NCI-H2029 treated with DMSO at 0.1 percent for 48 hours (cell line): ENCODE measurements around the gene GPR27.

ENCODE experiments used
- DNase-seq: peaks from one replicate; lab custom pipeline; 2025; lab: John Stamatoyannopoulos, UW

GPR27 gene, protein sequence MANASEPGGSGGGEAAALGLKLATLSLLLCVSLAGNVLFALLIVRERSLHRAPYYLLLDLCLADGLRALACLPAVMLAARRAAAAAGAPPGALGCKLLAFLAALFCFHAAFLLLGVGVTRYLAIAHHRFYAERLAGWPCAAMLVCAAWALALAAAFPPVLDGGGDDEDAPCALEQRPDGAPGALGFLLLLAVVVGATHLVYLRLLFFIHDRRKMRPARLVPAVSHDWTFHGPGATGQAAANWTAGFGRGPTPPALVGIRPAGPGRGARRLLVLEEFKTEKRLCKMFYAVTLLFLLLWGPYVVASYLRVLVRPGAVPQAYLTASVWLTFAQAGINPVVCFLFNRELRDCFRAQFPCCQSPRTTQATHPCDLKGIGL

DNA sequence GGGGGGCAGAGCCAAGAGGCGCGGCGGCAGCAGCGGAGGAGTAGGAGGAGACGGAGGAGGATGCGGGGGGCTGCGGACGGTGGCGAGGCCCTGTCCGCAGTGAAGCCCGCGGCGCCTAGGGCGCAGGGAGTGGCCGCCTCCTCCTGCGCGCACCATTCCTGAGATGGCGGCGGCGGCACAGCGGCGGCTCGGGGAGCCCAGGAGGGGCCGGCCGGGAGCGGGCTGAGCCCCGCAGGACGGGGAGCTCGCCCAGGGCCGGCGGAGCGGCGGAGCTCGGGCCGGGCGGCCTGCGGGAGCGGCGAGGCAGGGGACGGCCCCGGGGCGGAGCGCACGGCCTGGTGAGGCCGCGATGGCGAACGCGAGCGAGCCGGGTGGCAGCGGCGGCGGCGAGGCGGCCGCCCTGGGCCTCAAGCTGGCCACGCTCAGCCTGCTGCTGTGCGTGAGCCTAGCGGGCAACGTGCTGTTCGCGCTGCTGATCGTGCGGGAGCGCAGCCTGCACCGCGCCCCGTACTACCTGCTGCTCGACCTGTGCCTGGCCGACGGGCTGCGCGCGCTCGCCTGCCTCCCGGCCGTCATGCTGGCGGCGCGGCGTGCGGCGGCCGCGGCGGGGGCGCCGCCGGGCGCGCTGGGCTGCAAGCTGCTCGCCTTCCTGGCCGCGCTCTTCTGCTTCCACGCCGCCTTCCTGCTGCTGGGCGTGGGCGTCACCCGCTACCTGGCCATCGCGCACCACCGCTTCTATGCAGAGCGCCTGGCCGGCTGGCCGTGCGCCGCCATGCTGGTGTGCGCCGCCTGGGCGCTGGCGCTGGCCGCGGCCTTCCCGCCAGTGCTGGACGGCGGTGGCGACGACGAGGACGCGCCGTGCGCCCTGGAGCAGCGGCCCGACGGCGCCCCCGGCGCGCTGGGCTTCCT, at the start of gene GPR27:
GPR27 (plus strand) TSS at position 155 of the 909 bp plus-strand sequence; CDS start at position 350, 195 bp downstream.
- DNase-seq: no peak

DNA sequence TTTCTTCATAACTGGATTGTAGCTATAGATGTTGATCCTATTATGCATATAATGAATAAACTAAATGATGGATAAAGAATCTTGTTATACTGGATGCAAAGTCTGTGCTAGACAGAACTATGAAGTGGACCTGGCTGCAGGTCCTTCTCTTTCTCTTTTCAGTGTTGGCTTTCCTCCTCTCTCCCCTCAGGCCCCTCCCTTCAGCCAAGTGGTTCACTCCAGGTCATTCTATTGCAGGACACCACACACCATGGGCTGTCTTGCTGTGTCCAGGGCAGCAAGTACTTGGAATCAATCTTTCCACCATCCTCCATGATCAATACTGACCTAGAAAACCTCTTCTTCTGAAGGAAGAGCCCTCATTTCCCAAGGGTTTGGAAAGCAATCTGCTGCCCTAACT, 48.7 kb upstream of the GPR27 start:
- no peak for DNase-seq

DNA sequence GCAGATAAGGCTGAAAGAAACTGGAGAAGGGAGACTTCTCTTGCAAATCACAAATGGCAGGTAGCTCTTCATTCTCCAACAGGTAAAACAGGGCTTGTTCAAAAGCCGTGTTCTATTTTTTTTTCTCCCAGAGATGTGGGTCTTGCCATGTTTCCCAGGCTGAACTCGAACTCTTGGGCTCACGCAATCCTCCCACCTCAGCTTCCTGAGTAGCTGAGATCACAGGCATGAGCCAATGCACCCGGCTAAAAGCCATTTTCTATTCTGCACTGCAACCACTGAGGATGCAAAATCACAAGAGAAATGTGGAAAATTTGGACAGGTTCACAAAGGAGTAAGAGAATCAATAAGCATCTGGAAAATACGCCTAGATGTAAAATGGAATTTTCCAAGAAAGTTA, 48.0 kb upstream of the GPR27 start:
- no peak for DNase-seq

GRCh38 chr3:71707595-71707994, 46.1 kb upstream of the GPR27 start:
- DNase-seq: no peak

DNA sequence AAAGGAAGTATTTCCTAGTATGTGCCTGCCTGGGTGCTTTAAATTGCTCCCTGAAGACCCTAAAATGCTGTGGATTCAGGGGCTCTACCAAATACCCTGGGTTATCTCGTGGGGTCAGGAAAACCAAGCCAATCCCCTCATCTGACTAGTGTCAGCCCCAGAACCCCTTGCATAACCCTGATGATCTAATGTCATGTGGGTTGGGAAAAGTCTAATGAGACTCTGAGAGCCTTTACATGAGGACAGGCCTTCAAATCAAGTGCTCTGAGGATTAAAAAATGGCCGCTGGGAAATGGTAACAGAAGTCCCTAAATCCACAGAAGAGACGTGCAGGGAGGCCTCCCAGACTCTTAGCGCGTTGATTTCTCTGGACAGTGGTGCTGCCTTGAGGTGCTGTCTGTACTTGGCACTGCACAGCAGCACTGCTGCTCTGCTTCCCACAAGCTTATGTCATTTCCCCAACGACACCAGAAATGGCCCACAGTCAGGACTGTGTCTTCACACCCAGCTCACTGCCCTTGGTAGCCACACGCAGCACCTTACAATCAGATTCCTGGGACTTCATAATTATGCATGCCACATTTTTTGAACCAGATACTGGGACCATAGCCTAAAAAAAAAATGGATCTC, 45.1 kb upstream of the GPR27 start:
- DNase-seq: no peak

GRCh38 chr3:71709908-71710511, 43.6 kb upstream of the GPR27 start:
- peak; percentile 24 for DNase-seq

DNA sequence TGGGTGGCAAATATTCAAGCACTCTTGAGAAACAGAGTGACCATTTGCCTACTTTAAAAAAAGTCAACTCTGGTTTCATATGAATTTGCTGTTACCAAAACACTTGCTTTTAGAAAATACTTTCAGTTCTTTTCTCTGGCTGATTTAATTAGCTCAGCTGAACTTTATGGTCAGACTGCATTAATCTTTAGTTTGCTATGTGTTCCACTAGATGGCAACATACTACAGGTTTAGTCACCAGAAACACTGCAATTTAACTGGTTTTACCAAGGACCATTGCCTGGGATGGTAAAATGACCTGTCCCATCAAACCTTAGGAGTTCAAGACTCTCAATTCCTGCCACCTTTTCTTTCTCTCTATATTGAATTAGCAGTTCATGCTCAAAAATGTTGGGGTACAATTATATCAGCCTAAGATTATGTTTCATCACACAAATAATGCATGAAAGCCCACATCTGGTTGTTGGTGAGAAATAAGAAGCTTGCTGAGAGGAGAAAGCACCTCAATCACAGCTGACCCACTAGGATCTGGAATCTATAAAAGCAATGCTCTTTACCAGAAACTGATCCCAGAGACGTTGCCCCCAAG, 42.7 kb upstream of the GPR27 start:
- peak; percentile 39 for DNase-seq

- peak; percentile 78 for DNase-seq
Measured at GRCh38 chr3:71713041-71713440, 40.6 kb upstream of the GPR27 start.

- no peak for DNase-seq
Measured at GRCh38 chr3:71714595-71714994, 39.1 kb upstream of the GPR27 start.

- DNase-seq: no peak
Measured at GRCh38 chr3:71718072-71718471, 35.6 kb upstream of the GPR27 start.

- no peak for DNase-seq
Measured at GRCh38 chr3:71721002-71721401, 32.7 kb upstream of the GPR27 start.

DNA sequence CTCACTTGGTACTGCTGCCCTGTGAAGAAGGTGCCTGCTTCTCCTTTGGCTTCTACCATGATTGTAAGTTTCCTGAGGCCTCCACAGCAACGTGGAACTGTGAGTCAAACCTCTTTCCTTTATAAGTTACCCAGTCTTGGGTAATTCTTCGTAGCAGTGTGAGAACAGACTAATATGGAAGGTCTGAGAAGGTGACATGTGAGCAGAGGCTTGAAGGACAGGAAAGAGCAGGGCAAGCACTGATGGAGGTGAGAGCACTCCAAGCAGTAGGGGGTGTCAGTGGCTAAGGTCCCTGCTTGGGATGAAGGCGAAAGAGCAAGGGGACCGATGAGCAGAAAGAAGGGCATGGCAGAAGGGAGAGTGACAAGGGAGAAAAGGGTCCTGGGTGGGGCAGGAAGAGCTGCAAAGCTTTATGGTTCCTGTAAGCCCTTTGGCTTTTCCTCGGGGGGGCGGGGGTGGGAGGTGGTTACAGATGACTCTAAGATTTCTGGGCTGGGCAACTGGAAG, 32.0 kb upstream of the GPR27 start:
- no peak for DNase-seq

DNA sequence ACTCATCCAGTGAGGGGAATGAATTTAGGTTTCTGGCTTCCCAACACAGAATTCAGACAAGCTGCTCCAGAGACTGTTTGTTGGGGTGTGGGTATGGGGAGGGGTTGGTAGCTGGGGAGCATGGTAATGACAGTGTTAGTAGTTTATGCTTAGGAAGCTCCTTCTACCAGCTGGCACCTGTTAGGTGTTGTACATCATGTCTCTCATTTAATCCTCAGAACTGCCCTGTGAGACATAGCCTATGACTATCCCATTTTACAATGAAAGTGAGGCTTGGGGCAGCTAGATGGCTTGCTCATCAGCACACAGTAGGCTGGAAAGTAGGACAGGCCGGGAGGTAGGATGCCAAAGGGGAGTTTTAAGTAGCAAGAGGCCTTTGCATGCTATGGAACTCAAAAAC, 31.0 kb upstream of the GPR27 start:
- no peak for DNase-seq

DNA sequence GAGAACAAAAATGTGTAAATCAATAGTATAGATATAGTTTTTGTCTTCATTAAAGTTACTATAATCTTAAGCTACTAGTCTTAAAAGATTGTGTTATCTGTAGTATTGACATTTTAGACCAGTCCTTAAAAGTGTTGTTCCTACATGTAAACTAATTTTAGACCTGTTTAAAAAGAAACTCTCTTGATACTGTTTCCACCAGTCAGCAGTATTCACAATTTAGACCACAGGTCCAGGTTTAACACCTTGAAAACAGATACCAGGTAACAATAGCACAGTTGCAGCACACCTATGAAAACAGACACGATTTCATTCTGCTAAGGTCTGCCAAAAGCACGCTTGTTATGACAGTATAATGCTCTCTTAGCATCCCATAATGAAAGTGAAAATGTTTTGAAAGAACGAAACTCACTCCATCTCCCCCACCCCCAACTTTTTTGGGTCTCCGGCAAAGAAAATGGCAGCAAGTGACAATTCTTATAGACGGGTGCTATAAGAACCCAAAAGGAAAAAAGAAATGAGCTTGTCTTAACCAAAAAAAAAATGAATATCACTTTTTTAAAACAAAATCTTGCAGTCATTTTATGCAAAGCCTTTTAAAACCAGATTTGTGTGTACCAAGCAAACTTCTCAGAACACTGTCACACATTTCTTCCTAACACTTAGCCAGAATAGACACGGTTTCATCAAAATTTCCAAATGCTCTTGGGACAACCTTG, 30.0 kb upstream of the GPR27 start:
- peak; percentile 16 for DNase-seq

DNA sequence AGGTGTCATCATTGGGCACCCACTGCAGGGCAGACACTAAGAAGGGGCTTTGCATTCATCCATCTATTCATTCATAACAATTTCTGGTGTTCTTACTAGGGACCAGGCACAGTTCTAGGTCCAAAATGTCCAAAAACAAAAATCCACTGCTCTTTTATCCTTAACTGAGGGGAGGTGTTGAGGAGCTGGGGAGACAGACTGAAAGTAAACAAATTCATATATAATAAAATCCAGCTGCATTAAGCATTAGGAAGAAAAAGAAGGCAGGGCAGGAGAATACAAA, 29.5 kb upstream of the GPR27 start:
- no peak for DNase-seq

DNA sequence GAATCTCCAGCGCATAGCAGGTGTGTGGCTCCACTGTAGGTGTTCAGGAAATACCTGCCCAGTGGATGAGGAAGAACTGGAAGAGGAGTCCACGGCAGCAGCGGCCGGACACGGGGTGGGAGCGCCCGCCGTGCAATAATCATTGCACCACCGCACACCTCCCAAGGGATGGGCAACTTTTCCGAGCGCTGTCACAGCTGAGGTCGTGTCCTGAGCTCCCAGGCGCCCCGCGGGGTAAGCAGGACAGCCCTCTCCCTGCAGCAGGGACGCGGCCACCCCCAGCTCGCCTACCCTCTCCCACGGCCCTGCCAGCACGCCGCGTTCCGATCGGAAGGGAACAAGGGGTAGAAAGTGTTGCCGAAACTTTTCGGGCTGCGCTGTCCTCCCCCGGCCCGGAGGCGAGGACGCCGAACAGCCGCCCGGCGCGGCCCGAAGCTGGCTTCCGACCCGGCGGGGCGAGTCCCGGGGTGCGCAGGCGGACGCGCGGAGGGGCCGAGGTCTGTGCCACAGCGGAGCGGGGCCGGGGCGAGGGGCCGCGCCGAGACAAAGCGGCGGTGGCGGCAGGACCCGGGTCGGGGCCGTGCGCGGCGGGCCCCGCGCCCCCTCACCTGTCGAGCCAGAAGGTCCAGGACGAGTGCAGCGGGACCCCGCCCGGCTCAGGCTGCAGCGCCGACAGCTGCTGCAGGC, 28.9 kb upstream of the GPR27 start:
- DNase-seq: no peak

GRCh38 chr3:71725271-71725991, 28.2 kb upstream of the GPR27 start, which contains the start of gene EIF4E3:
TSS of gene EIF4E3 (minus strand) at chr3:71725402. CDS start at chr3:71725367, 35 bp downstream.
- DNase-seq: no peak

DNA sequence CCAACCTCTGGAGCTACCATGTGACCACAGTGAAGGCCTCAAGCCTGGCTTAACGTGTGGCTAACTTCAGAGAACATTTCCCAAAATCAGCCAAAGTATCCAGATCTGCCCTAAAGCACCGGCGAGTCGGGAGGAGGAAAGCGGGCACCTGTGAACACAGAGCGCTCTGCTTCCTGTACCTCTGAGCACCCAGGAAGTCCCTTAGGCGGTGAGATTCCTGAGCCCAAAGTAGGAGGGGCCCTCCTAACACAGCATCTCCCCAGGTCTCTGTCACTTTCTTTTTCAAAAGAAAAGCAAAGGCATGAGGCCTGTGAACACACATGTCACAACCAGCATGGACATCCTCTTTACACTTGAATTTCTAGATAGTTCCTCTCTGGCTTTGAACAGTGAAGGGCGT, 27.5 kb upstream of the GPR27 start:
- no peak for DNase-seq

DNA sequence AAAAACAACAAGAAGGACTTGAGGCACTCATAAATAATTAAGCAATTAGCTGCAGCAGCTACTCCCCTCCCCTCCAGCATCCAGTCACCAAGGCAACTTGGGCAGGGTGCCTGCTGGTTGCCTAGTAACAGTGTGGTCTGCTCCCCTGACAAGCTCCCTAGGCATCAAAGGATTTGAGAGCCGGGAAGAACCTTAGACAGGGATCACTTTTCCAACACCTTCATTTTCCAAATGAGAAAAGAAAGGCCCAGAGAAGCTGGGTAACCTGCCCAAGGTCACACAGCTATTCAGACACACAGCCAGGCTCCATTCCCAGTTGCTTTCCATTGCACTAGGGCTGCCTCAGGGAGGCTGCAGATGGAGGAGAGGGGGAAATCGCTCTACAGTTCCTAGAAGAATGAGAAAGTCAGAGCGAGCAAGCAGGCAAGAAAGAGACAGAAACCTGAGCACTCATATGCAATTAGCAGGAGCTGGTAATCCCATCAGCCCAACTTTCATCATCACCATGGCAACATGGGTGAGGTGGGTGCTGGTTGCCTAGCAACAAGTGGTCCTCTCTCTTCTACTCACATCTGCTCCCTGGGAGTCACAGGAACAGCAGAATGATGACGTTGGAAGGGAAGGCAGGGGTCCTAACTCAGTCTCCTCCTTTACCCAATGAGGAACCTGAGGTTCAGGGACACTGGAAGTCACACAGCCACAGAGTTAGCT, 24.9 kb upstream of the GPR27 start:
- DNase-seq: no peak
